Spinal cord (tissue), 10 donors: ENCODE data around the gene SYT7. TPM values are rescaled to one million over a fixed set of nuclear protein-coding genes. Genes with fewer than 3 reads are reported as not detected.

Experiments used
- DNase-seq, 6 donors: peaks; one replicate each; pipeline versions ENCODE4 v3.0.0 to v3.0.0-alpha.2; 2013 to 2015; ENCODE audit warnings: low spot score in 6 of 6, low read depth in 4 of 6
- H3K27ac ChIP-seq: one replicate; pipeline ENCODE4 v1.5.1; 2013; ENCODE audit warnings: low read depth, low read length, control low read depth
- H3K27me3 ChIP-seq: one replicate; pipeline ENCODE4 v1.6.1; 2013; ENCODE audit warnings: low read length; ENCODE audit not compliant: control insufficient read depth, insufficient read depth
- H3K36me3 ChIP-seq: one replicate; pipeline ENCODE4 v1.6.1; 2013; ENCODE audit warnings: low read length; ENCODE audit not compliant: control insufficient read depth, insufficient read depth
- H3K4me1 ChIP-seq: one replicate; pipeline ENCODE4 v1.6.1; 2013; ENCODE audit warnings: low read length; ENCODE audit not compliant: control insufficient read depth, insufficient read depth
- H3K4me3 ChIP-seq: one replicate; pipeline ENCODE4 v1.5.1; 2013; ENCODE audit warnings: low read depth, low read length, control low read depth
- H3K9me3 ChIP-seq: one replicate; pipeline ENCODE4 v1.6.1; 2013; ENCODE audit warnings: low read length; ENCODE audit not compliant: control insufficient read depth, insufficient read depth
- WGBS: methylation state at CpG from one replicate; pipeline ENCODE4 v1.1.5; 2013; ENCODE audit warnings: missing lambda C conversion rate; ENCODE audit not compliant: insufficient coverage; 5-methylcytosine and 5-hydroxymethylcytosine counted together
- polyA plus RNA-seq, 2 donors: library from polyadenylated mRNA; unstranded; fragments of 120-200 nt; gene quantifications; one replicate each; pipeline ENCODE4 v1.2.1, GENCODE V29; 2013; ENCODE audit not compliant: insufficient read length in 2 of 2
- total RNA-seq, 2 donors: library from RNA; depleted of rRNA in 1 of 2; stranded (reverse); fragments of 120-200 nt in 1 of 2; fragments of >200 nt in 1 of 2; gene quantifications; one replicate each; pipeline versions ENCODE4 v1.2.3 to v1.2.4, GENCODE V29; 2013 to 2014
- donor health status: healthy.

Gene SYT7
- total and polyA plus RNA-seq, 4 donors, result 9.8 to 57.7 (median 41.3) TPM

DNA sequence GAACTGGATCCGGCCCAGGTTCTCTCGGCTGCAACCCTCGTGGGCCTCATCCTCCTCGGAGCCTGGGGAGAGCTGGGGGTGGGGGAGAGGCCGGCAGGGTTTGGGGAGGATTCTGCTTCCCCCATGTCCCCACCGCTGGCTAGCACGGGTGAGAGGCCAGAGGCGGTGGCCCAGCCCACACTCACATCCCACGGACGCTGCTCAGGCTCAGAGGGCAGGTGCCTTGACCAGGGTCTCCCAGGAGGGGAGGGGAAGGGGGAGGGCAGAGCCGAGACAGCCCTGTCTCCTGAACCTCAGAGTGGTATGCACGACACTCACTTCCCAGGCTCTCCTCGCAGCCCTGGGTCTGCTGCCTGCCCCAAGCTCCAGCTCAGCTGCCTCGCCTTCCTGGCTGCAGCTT, 52.8 kb downstream of the SYT7 start:
- Histone ChIP-seq H3K4me1 (peaks cover 14% of the 10 kb centered on the region), H3K36me3 (peaks cover 78% of the 10 kb centered on the region), H3K27me3 (no peaks in the 10 kb centered on the region), H3K9me3 (no peaks in the 10 kb centered on the region), H3K27ac (no peak overlapping the region), H3K4me3 (no peak overlapping the region)
- WGBS, result 52% methylated on average over 13 of the region's 14 CpGs
- no peak for DNase-seq

DNA sequence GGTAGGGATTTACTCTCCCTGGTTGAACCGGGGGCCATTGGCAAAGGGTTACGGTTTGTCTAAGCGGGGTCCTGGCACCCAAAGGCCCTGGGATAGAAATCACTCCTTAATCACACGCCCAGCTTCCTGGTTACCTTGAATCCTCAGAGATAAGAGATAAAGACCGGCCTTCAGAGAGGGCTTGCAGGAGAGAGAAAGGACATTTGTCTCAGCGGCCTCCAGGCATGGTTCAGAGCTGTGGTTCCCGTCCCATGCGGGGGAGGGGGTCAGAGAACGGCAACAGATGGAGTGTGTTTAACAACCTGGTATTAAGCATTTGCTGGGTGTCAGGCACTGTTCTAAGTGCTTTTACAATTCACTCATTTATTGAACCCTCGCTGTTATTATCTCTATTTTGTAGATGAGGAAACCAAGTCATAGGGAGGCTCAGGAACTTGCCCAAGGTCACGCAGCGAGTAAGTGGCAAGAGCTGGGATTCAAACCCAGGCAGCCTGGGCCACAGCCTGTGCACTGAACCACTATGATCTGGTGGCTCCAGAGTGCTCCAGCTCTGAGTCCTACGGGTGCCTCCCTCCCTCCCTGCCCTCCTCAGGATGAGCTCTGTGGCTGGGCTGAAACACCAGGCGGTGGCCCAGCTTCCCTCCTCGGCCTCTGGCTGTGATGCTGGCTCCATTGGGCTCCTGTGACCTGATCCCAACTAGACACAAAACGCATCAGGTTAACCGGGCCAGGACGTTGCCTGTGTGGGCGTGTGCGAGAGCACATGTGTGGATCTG, 53.7 kb downstream of the SYT7 start:
- H3K9me3 ChIP-seq, result no peaks in the 10 kb centered on the region
- H3K27me3 ChIP-seq, result no peaks in the 10 kb centered on the region
- WGBS, result 84% methylated on average over 15 of the region's 20 CpGs
- H3K4me1 ChIP-seq, result peaks cover 9% of the 10 kb centered on the region
- DNase-seq, result no peak
- no peak overlapping the region for H3K4me3 ChIP-seq
- peaks cover 76% of the 10 kb centered on the region for H3K36me3 ChIP-seq
- no peak overlapping the region for H3K27ac ChIP-seq

DNA sequence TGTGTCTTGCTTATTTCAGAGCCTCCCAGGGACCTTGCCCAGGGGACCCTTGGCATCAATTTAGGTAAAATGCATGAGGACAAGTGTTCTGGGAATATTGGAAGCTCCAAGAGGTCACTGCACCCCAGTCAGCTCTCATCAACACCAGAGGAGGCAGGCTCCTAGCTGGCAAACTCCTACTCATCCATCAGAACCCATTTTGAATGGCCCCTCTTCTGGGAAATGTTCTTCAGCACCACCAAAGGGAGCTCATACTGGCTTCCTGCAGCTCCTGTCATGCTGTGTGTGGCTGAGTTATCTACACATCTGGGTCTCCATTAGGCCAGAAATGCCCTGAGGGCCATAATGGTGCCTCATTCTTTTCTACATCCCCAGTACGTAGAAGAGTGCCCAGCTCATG, 54.6 kb downstream of the SYT7 start:
- no peaks in the 10 kb centered on the region for H3K27me3 ChIP-seq
- H3K27ac ChIP-seq, result no peak overlapping the region
- no peak for DNase-seq
- H3K9me3 ChIP-seq, result no peaks in the 10 kb centered on the region
- WGBS, result 100% methylated on average over 1 of the region's 1 CpG
- peaks cover 79% of the 10 kb centered on the region for H3K36me3 ChIP-seq
- H3K4me3 ChIP-seq, result no peak overlapping the region
- peaks cover 9% of the 10 kb centered on the region for H3K4me1 ChIP-seq

DNA sequence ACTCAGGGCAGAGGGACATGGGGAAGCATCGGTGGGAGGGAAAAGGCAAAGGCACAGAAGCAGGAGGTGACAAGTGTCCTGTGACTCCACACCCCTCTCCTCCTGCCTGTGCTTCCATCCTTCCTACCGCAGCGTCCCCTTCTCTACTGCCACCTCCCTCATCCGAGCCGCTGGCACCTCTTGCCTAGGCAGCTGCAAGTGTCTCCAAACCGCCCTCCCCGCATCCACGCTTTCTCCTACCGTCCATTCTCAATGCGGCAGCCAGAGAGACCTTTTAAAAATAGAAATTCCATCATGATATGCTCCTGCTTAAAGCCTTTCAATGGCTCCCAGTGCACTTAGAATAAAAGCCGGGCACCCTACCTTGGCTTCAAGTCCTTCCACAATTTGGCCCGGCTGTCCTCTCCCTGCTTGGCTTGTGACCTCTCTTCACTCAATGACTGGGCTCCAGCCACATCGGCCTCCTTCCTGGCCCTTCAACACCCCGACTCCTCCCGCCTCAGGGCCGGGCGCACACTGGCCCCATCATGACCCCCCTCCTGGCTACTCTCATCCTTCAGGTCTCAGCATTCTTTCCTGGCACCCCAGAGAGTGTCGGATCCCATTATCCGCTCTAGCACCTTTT, 55.8 kb downstream of the SYT7 start:
- Histone ChIP-seq H3K36me3 (peaks cover 72% of the 10 kb centered on the region), H3K27me3 (no peaks in the 10 kb centered on the region), H3K4me3 (no peak overlapping the region), H3K4me1 (peaks cover 9% of the 10 kb centered on the region), H3K27ac (no peak overlapping the region), H3K9me3 (no peaks in the 10 kb centered on the region)
- DNase-seq, result no peak
- WGBS, result 85% methylated on average over 19 of the region's 19 CpGs

DNA sequence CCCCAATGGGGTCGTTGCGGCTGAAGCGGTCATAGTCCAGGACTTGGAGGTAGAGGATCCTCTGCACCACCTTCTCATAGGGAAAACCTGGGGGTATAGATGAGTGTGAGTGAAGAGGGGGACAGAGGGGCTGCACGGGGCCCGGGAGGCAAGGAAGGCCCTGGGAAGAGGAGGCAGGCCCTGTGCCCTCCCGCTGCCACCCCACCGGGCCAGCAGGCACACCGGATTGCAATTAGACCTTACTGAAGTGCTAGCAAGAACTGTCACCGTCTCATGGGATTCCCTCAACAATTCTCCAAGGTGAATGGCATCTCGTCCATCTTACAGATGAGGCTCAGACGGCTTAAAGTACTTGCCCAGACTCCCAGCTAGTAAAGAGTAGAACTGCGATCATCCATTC, 56.4 kb downstream of the SYT7 start:
- Histone ChIP-seq H3K4me1 (peaks cover 9% of the 10 kb centered on the region), H3K36me3 (peaks cover 68% of the 10 kb centered on the region), H3K4me3 (no peak overlapping the region), H3K27ac (no peak overlapping the region), H3K9me3 (no peaks in the 10 kb centered on the region), H3K27me3 (no peaks in the 10 kb centered on the region)
- no peak for DNase-seq
- 84% methylated on average over 9 of the region's 12 CpGs for WGBS

DNA sequence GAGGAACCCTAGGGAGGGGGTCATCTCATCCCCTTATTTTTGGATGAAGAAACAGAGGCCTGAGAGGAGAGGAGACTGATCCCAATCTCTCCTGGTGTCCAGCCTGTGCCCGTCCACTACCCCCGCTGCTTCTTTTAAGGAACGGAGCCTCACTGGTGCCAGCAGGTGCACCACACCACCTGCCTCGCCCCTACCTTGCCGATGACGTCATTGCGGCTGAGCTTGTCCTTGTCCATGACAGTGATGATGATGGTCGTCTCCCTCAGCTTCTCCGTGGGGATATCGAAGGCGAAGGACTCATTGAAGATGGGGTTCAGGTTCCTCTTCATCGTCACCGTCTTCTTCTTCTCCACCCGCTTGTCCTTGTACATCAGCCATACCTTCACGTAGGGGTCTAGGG, 58.0 kb downstream of the SYT7 start:
- Histone ChIP-seq H3K27me3 (no peaks in the 10 kb centered on the region), H3K27ac (no peak overlapping the region), H3K4me1 (no peaks in the 10 kb centered on the region), H3K4me3 (no peak overlapping the region), H3K9me3 (no peaks in the 10 kb centered on the region), H3K36me3 (peaks cover 68% of the 10 kb centered on the region)
- no peak for DNase-seq
- WGBS, result 92% methylated on average over 10 of the region's 15 CpGs

DNA sequence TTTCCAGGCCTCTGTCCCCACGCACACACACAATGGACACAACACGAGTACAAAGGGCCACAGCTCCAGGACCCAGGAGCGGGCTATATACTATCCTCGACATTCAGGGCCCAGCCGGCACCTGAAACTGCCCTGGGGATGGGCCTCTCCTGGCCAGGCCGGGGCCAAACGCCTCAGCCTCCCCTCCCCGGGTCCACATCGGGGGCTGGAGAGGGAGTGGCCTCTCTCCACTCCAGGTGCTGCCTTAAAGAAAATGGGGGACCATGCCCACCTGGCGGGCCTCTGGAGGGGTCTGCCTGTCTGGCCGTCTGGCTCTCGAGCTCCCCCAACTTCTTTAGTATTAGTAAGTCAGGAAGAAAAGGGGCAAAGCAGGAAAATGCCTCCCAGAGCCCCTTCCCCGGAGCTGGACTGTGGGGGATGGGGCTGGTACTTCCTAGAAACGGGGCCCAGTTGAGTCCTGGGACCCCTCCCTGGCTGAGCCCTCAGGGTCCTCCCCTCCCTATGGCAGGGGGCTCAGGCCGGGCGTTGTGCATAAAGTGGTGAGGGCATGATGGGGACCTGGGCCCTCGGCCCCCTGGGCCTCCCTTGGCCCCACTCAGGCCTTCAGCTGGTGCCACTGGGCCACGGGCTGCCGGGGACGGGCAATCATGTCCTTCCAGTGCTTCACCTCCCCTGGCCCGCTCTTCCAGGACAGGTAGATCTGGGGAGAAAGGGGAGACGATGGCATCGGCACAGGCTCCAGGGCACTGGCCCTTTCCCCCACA, 62.7 kb downstream of the SYT7 start:
- H3K27ac ChIP-seq, result no peak overlapping the region
- DNase-seq, result no peak
- peaks cover 32% of the 10 kb centered on the region for H3K4me1 ChIP-seq
- 75% methylated on average over 12 of the region's 23 CpGs for WGBS
- peaks cover 2% of the 10 kb centered on the region for H3K27me3 ChIP-seq
- no peaks in the 10 kb centered on the region for H3K9me3 ChIP-seq
- H3K36me3 ChIP-seq, result peaks cover 40% of the 10 kb centered on the region
- no peak overlapping the region for H3K4me3 ChIP-seq

DNA sequence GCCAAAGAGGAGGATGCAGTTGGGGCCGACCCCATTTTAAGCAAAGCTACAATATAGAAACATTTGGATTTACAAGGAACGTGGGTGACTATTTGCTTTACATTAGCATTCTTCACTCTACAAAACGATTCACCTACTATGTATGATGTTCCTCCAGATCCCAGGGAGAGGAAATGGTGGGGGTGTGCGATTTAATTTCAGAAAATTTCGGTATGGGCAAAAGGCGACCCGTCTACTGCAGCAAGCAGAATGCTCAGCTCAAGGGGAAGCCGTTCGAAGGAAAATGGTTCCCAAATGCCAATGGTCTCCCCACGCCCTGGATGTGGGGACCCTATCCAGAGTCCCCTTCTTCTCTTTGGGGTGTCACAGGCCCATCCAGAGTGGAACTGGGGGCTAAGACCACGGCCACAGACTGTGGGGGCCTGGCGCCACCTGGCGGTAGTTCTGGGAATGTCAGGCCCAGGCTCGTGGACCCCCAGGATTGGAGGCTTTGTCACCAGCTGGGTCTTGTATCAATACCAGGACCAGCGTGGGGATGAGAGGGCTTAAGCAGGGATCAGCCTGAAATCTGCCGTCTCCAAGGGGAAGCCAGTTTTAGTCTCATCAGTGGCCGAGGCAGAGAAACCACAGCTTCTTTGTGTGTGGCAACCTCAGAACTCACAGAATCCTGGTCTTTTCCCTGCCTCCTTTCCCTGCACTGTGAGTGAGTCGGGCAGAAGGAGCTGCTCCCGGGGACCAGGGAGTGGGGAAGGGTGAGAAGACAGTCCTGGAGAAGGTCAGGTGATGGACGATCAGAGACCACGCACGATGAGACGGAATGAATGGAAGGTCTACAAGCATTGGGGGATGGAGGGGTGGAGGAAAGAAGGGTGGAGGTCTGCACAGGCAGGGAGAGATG, 64.0 kb downstream of the SYT7 start:
- 11% methylated on average over 20 of the region's 23 CpGs for WGBS

DNA sequence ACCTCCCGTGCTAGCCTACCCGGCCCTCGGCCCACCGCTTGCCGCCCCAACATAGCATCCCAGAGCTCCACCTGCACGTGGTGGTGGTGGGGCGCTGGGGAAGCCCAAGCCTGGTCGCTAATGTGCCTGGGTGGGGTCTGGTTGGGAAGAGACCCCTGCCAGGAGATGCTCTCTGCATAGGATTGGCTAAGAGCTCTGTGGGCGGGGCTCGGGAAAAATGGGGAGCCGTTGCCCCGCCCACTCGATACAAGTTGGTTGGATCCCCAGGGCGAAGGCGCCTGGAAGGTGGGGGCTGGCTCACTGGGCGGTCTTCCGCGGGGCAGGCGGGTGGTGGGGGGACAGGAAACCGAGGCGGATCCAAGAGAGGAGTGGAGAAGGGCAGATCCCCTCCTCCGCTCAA, 64.7 kb downstream of the SYT7 start:
- 14% methylated on average over 7 of the region's 22 CpGs for WGBS
- H3K36me3 ChIP-seq, result peaks cover 31% of the 10 kb centered on the region
- peak in 2 of 6 donors; percentile 30 to 61 for DNase-seq
- no peak overlapping the region for H3K27ac ChIP-seq
- peaks cover 2% of the 10 kb centered on the region for H3K27me3 ChIP-seq
- H3K9me3 ChIP-seq, result no peaks in the 10 kb centered on the region
- H3K4me1 ChIP-seq, result peaks cover 49% of the 10 kb centered on the region
- no peak overlapping the region for H3K4me3 ChIP-seq

More for the DNA sequence above, 64.0 kb downstream of the SYT7 start:
- Histone ChIP-seq H3K9me3 (no peaks in the 10 kb centered on the region), H3K4me3 (no peak overlapping the region), H3K27me3 (peaks cover 2% of the 10 kb centered on the region), H3K27ac (no peak overlapping the region), H3K36me3 (peaks cover 38% of the 10 kb centered on the region), H3K4me1 (peaks cover 42% of the 10 kb centered on the region)
- peak in 2 of 6 donors; percentile 80 to 84 for DNase-seq
